HG02973 (cell line): ENCODE measurements around the gene POU2F3.

Experiments used
- ATAC-seq: cut with Tn5 transposase; IDR thresholded peaks from one replicate; pipeline ENCODE4 v1.9.1; 2021; ENCODE audit warnings: moderate library complexity; ENCODE audit not compliant: unreplicated experiment

POU2F3 gene

DNA sequence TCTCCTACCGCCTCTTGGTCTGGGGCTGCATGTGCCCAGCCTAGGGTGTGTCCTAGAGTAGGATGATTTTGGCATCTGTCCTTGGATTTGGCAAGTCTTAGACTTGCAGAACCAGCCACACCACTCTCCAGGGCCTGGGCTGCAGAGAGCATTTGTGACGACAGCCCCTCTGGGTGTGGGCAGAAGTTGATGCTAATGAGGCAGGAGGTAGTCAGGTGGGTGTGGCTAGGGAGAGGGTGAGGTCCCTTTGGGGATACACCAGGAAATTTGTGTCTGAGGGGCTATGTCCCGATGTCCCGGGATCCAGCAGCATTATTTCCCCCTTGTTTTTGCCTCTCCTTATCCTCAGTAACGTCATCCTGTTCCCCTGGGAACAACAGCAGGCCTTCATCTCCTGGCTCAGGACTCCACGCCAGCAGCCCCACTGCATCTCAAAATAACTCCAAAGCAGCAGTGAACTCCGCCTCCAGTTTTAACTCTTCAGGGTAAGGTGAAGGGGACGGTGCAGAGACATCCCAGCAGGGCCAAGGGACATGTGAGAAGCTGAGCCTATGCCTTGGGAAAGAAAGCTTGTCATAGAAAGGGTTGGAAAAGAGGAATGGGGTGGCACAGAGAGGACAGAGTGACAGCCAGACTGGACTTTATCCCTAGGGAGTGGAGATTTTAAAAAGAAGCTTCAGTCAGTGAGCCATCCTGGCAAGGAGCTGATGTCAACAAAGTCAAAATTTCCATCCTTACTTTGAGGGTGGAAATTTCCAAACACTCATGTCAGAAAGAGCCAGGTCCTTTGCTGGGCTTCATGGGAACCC lies 77.1 kb downstream of the POU2F3 start:
- ATAC-seq: no peak

DNA sequence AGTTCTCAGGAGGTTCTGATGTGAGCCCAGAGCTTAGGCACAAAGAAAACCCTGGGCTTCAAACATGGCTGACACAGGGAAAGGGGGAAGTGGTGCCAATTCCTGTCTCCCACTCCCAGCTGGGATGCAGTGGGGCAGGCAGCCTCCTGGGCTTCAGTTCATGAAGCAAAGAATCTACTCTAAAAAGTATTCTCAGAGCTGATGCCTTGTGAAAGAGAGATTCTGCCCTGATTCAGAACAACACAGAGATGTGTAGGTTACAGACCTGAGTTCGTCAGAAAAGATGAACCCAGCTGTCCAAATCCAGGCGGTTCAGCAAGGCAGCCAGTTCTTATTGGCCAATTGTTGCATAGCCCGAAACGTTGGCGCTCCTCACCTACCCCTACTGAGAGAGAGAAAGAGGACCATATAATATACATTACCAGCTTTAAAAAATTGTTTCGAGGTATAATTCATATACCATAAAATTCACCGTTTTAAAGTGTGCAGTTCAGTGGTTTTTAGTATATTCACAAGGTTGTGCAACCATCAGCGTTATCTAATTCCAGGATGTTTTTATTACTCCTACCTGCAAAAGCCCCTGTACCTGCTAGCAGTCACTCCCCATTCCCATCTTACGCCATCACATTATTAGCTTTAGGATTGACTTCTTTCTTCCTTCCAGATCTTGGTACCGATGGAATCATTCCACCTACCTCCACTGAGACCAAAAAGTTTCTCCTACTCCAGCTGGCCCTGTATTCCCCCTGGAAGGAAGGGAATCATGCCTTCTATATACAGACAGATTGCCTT lies 77.9 kb downstream of the POU2F3 start:
- ATAC-seq: no peak

DNA sequence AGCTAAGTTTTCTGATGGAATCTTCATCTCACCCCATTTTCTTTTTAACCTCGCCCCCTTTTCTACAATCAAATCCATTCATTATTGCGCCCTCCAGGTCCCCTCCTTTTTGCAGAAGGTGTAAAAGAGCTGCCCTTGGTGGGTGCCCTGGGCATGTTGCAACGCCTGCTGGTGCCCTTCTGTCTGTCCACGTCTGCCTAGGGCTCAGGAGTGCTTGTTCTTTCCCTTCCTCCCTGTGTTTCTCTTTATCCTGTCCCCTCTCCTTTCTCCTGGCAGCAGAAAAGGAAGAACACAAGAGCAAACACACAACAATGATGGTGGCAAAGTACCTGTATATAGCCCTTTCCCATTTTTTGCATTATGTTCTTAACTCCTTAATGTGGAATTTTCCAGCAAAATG lies 79.0 kb downstream of the POU2F3 start:
- ATAC-seq: no peak

DNA sequence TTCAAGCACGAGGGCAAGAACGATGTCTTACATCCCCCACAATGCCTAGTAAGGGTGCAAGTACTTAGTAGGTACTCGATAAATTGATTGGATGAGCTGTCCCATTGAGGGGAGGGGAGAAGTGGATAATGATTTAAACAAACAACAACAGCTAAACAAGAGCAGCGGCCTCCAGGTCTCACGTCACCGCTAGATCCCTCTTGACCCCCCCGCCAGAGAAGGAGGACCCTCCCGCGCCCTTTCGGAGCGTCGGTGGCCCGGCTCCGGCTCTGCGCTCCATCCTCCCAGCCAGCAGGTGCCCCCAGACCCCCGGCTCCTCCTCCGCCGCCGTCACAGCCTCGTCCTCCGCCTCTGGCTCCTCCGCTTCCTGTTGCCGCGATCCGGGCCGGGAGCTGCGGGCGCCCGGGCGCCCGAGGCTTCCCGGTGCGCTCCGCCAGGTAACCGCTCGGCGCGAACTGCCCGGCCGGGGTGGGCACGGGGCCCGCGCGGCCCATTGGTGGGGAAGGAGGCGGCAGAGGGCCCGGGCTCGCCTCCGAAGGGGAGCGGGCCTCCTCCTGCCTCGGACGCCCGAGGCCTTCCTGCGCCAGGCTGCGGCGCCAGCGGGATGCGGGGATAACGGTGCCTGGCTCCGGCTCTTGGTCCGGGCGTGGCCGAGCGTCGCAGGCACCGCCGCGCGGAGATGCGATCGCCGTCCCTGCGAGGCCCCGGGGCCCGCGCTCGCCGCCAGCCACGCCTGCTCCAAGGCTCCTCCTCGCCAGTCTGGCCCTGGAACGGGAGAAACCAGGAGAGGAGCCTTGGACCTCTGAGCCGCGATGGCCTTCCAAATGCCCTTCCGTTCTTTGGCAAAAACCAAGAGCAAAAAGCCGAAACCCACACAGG lies 85.2 kb downstream of the POU2F3 start, which contains the start of gene TLCD5:
TSS of gene TLCD5 (plus strand) at position 368 of the 879 bp plus-strand sequence. CDS start 2,143 bp downstream, outside the sequence.
- no peak for ATAC-seq

DNA sequence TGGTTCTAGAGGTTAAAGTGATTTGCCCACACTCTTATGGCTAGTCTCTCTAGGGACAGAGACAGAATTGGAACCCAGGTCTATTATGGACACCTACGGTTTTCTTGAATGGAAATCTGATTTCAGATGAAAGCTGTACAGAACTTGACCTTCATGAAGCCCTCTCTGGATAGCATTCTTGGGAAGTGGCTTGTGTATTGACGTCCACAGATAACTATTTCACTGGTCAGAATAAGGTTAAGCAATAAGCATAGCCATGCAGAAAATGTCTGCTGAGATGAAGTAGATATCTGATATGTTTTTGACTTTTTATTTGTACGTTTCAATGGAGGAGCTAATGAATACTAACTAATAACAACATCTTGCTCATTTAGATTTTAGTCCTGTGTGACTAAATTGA lies 86.3 kb downstream of the POU2F3 start:
- ATAC-seq: no peak

DNA sequence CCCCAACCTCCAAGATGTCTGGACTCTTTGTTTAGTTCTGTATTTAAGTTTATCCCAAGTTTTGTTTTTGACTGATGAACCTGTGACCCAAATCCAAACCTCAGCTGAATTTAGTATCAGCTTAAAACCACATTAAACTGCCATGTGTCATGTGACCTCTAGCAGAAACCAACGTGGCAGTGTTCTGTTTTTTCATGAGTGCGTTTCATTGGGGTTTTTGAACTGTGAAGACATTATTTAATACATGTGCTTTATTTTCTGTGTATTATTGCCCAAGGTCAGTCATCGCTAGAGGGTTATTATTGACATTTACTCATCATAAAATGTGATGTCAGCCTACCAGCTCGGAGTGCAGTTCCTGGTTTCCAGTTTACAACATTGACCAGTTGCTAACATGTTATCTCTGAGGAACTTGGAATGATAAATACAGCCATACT lies 86.9 kb downstream of the POU2F3 start:
- ATAC-seq: no peak

DNA sequence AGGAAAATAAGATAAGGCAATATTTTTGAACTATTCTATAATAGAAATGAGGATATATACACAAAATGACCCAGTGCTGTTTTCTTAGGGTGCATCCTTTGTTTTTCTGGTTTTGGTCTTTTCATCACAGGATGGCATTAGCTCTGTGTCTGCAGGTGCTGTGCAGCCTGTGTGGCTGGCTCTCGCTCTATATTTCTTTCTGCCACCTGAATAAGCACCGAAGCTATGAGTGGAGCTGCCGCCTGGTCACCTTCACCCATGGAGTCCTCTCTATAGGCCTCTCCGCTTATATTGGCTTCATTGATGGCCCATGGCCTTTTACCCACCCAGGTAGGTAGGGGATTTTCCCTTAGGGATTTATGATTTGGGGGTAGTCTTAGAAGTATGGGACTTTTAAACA lies 87.4 kb downstream of the POU2F3 start:
- ATAC-seq: no peak

DNA sequence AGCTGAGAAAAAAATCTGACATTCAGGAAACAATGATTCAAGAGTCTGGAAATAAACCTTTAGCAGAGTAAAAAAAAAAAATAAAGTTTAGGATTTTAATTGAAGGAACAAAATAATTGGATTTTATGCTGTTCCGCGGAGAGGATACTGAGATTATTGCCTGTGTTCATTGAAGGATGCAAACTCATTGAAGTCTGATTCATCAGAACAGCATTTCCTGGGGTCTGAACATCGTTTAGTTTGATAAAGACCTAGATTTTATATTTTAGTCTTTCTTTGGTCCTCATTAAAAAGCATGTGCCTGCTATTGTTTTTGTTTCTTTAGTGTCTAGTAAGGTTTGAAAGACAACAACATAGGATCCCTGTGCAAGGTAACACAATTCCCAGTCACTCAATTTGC lies 89.6 kb downstream of the POU2F3 start:
- ATAC-seq: no peak

DNA sequence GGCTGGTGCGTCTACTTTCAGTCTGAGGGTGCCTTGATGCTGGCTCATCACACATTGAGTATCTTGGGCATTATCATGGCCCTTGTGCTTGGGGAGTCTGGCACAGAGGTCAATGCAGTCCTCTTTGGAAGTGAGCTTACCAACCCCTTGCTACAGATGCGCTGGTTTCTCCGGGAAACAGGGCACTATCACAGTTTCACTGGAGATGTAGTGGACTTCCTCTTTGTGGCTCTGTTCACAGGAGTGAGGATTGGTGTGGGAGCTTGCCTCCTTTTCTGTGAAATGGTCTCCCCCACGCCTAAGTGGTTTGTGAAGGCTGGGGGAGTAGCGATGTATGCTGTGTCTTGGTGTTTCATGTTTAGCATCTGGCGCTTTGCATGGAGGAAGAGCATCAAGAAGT lies 90.1 kb downstream of the POU2F3 start:
- no peak for ATAC-seq

DNA sequence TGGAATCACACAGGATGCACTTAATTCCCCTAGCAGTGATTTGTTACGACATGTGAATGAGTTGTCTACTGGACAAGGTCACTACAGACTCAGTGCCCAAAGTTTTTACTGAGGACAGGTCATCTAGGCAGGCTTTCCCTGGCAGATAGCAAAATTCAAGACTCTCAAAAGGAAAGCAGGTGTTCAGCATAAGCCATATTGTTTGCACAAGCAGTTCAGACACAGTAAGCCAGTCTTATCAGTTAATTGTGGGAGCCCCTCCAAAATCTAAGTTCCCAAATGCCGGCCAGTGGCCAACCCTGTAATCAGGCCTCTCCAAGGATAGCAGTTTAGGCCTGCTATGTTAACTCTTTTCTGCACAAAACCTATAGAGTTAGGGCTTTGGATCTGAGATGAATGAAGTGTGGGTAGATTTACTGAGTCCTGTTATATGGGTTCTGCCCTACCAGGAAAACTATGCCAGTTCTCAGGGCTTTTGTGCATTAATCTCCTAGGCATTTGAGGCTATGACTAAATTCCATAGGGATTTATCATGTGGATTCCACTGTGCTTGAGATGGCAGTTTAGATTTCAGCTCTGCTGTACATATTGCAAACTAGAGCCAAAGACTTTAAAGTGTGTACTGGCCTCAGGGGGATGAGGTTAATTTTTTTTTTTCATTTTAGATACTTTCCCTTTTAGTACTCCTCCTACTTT lies 91.5 kb downstream of the POU2F3 start:
- no peak for ATAC-seq

DNA sequence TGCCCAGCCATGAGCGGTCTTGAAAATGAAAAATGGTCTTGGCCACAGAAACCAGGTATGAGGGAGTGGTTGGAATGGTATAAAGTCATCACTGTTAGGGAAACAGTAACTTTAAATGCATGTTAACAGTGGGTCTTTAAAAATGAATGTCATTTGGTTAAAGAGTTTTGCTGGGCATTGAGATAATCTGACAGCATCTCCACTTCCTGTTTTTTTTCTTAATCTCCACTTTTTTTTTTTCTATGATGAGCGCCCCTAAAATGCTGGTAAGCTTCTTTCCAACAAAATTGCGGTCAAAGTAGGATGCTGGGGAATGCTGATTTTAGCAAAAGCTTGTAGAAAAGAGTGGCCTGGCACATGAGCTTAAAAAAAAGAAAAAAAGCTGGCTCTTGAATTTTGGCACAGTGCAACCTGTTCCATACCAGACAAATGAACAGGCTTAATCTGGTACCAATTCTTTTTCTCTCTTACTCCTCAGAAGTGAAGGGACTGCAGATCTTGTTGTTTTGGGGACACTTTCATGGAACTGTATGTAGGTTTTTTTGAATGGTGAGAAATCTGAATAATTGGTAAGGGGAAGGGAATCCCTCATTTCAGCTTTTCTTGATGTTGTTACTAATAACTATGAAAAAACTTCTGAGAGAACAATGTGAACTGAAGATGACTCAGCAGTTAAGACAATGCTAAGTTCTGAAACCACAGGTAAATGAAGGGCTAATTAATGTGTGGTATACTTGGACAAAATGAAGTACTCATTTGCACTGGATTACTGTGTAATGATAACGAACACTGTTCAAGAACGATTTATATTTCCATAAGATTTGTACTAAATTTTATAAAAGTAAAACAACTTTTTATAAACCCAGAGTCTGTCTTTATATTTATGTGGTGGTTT lies 93.1 kb downstream of the POU2F3 start:
- ATAC-seq: no peak

DNA sequence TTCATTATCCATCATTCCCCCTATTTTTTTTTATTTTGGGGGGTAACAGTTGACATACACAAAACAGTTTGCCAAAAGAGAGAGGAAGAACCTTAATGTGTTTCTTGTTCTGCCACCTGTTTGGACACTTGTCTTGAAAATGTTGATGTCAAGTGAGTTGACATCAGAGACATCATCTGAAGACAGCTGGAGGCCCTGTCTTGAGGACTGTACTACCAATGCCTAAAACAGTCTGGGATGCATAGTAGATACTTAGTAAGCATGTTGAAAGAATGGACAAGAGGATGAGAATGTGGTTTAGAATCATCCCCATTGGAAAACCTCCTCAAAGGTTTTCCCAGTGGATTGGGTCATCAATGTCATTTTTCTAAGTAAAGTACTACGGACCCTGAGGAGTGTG lies 93.9 kb downstream of the POU2F3 start:
- ATAC-seq: no peak

DNA sequence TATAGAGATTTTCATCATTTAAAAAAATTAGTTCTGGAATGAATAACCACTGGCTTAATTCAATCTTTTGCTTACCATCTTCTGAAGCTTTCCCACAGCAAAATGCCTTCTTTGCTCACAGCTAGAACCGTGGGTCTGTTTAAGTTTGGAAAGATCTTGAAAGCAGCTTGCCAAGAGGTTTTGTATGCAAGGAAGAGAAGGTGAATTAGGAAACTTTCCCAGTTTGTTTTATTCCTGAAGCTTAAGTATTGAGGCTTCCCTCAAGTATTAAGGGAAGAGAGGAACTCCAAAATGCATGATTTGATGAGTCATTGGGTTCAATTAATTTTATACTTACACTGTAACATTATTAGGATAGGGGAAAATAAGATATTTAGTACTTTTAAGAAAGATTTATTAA lies 94.4 kb downstream of the POU2F3 start:
- ATAC-seq: no peak

DNA sequence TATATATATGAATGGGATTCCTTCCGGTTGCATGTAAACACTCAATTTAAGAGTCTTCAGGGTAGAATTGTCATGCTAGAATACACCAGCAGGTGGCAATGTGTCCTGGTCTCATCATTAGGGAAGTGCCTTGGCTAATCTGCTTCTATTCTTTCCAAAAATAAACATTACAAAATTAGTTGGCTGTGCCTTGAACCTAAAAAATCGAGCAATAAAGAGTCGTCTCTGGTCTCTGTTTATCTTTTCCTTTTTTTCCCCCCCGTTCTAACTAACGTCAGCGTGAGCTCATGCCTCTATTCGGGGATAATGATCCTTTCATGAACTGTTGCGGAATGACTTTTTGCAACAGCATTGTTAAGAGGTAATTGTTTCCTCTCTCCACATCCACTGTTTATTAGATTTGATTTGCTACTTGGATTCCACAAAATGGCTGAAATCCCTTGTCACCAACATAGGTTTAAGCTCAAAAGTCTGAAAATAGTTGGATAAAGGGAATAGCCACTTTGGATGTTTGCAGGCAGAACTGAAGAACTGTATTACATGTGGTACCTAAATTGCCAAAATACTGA lies 95.0 kb downstream of the POU2F3 start:
- no peak for ATAC-seq

DNA sequence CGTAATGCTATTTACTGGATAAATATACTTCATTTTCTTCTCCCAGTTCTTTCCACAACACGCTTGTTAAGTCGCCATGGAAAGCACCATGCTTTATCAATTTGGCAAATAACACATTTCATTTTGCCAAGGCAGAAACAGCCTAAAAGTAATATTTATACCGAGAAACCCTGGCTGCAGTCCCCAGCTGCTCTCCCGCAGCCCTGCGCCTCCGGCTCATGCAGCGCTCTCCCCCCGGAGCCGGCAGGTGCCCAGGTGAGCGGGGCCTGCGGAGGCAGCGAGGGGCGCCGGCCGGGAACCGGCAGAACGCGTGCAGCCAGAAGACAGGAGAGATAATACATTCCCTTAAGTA lies 95.6 kb downstream of the POU2F3 start:
- ATAC-seq: peak; percentile 15

DNA sequence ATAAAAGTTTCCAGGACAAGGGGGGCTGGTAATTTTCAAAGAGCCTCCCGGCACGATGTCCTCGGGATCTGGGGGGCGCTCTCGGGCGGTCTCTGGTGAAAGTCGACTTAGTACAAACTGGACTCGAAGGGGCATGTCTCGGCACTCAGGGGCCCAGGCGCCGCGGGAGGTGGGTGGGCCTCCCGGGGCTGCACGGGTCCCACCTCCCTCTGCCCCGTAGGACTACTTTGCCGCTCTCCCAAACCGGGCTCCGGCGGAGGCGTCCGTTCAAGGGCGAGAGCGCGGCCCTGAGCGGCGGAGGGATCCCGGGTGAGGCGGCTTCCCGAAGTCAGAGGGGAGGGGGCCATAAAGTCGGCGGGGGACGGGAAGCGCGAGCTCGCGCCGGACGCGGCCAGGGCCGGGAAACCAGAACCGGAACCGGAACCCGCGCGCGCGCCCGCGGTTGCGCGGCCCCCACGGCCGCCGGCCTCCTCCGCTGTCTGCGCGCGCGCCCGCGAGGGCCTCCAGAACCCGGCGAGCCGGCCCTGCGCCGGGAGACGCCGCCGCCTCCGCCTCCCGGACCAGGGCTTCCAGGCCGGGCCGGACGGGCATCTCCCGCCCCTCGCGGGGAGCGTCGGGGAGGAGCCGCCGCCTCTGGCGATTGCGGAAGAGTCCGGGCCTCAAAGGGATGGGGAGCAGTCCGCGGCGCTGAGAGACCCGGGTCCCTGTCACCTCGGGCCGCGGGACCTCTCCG lies 96.1 kb downstream of the POU2F3 start, which contains the start of gene ARHGEF12:
TSS of gene ARHGEF12 (plus strand) at position 506 of the 733 bp plus-strand sequence. CDS start 831 bp downstream, outside the sequence.
- peak; percentile 50 for ATAC-seq

DNA sequence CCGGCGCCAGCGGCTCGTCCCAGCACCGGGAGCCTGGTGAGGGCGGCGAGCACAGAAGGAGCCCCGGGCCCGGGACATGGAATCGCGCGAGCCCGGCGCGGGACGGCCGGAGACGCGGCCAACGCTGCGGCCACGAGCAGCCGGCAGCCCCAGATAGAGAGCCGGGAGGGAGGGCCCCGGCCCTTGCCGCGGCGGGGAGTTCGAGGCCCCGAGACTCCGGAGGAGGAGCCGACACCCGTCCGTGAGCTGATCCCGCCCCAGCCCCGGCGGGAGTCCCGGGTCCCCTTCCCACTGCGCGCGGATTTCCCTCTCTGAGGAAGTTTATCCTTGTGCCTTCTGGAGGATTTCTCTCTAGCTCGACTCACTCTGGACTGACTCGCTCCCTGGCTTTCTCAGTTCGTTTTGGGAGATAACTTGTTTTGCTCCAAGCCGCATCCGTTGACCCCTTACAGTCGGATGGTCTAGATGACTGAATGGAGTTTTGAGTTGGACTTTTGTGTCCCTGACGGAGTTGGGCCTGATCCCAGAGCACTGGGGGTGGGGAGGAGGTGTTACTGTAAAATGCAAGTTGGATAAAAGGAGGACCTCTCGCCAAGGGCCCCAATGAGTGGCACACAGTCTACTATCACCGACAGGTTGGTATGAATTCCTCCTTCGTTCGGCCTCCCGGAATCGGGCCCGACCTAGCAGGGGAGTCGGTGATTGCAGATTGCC lies 96.9 kb downstream of the POU2F3 start:
- no peak for ATAC-seq
